Testis (tissue), 3 donors: ENCODE results near the gene HOMER2. TPM values are rescaled to one million over a fixed set of nuclear protein-coding genes. Genes with fewer than 3 reads are reported as not detected.
"Not testable (repeated sequence)": the region's sequence is repeated elsewhere in the genome, so short reads cannot be mapped to it uniquely, and the experiment has no call there.

Experiments used
- DNase-seq: peaks from one replicate; pipeline ENCODE4 v3.0.0-alpha.2; 2019
- H3K27ac ChIP-seq, 2 donors: fragments of 200-600 bp; sonication (generic); one replicate each; pipeline ENCODE4 v1.5.1; 2019
- H3K27me3 ChIP-seq: fragments of 200-600 bp; sonication (generic); one replicate; pipeline ENCODE4 v1.5.1; 2019
- H3K36me3 ChIP-seq: fragments of 200-600 bp; sonication (generic); one replicate; pipeline ENCODE4 v1.5.1; 2017; ENCODE audit warnings: low read depth; ENCODE audit errors: missing control alignments
- H3K4me1 ChIP-seq: fragments of 200-600 bp; sonication (generic); one replicate; pipeline ENCODE4 v1.5.1; 2019
- H3K4me3 ChIP-seq, 2 donors: fragments of 200-600 bp; sonication (generic); one replicate each; pipeline ENCODE4 v1.5.1; 2017 to 2019
- H3K9me3 ChIP-seq: fragments of 200-600 bp; sonication (generic); one replicate; pipeline ENCODE4 v1.5.1; 2017
- POLR2A ChIP-seq: fragments of 450-650 bp; IDR thresholded peaks from one replicate; pipeline ENCODE4 v1.6.1; 2017; ENCODE audit warnings: antibody characterized with exemption, mild to moderate bottlenecking, moderate library complexity
- WGBS, 2 donors: methylation state at CpG; one replicate each; pipeline ENCODE4 v1.1.5; 2018; 5-methylcytosine and 5-hydroxymethylcytosine counted together
- intact Hi-C: fragments of 100-400 bp; cut with DNase I; formaldehyde crosslinking; loops from one replicate; pipeline ENCODE4 v1.15.1; 2023; ENCODE audit warnings: low total_unique reads
- polyA plus RNA-seq: library from polyadenylated mRNA; stranded (reverse); fragments of 350-450 nt; fragmentation: Illumina TruSeq; extraction: RNeasy Lipid Tissue Mini Kit (QIAGEN cat#74804); gene quantifications from one replicate; pipeline ENCODE4 v1.2.3, GENCODE V29; 2014; ENCODE audit warnings: low read depth, low replicate concordance; ENCODE audit not compliant: insufficient read depth
- total RNA-seq, 2 donors: library from RNA; depleted of rRNA; stranded (reverse); fragments of >200 nt; gene quantifications; one replicate each; pipeline ENCODE4 v1.2.3, GENCODE V29; 2016
- TF ChIP-seq, protein P1 (sequence below), 3 experiments: fragments of 450-650 bp in 2 of 3; fragments of 200-600 bp in 1 of 3; sonication (generic) in 1 of 3; IDR thresholded peaks; one replicate each; pipeline ENCODE4 v1.5.1; 2016 to 2019; ENCODE audit warnings: antibody characterized with exemption in 3 of 3, mild to moderate bottlenecking in 2 of 3, moderate library complexity in 1 of 3

HOMER2 gene
- total and polyA plus RNA-seq, 3 donors from 2014 or later: 18.7 to 40.5 (median 38.5) TPM

DNA sequence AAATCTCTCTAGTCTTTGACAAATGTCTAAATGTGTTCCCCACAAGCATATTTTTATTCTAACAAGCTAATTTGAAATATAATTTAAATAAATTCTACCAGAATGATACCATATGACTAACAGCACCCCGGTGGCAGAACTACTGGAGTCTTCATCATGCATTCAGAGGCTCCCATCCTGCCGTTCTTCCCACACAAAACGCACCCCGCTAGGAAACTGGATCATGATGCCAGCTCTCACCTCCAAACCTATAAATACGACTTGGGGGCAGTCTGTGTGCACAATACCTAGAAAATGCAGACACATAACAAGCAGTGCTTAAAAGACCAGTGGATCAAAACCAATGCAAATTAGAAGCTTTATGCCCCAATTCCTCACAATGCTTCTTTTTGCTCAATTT is 8.5 kb downstream of the HOMER2 start:
- Histone ChIP-seq H3K4me3 (no peak overlapping the region), H3K36me3 (no peaks in the 10 kb centered on the region), H3K27ac (no peak overlapping the region), H3K4me1 (no peaks in the 10 kb centered on the region), H3K9me3 (no peaks in the 10 kb centered on the region), H3K27me3 (no peaks in the 10 kb centered on the region)
- no peak for DNase-seq
- WGBS, 2 donors: 87 to 92% methylated on average over 5 of the region's 5 CpGs
- intact Hi-C loops: no loop called here
- no peak for TF ChIP-seq POLR2A
- TF ChIP-seq, protein P1, sequence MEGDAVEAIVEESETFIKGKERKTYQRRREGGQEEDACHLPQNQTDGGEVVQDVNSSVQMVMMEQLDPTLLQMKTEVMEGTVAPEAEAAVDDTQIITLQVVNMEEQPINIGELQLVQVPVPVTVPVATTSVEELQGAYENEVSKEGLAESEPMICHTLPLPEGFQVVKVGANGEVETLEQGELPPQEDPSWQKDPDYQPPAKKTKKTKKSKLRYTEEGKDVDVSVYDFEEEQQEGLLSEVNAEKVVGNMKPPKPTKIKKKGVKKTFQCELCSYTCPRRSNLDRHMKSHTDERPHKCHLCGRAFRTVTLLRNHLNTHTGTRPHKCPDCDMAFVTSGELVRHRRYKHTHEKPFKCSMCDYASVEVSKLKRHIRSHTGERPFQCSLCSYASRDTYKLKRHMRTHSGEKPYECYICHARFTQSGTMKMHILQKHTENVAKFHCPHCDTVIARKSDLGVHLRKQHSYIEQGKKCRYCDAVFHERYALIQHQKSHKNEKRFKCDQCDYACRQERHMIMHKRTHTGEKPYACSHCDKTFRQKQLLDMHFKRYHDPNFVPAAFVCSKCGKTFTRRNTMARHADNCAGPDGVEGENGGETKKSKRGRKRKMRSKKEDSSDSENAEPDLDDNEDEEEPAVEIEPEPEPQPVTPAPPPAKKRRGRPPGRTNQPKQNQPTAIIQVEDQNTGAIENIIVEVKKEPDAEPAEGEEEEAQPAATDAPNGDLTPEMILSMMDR (IDR thresholded peaks at IDR 0.05): no peak

DNA sequence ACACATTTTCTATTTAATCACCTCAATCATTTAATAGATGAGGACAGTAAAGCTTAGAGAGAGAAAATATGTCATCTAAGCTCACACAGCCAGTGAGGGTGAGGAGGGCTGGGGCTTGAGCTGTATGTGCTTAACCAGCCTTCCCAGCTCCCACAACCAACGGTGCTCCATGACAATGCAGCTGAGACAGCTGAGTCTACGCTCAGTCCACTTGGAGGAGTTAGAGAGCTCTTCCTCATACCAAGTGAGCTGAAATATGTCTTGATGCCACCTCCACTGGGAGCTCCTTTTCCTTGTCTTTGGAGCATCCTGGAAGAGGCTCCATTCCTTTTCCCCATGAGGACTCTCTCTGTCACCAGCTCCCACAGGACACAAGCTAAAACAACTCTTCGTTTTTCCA is 9.3 kb downstream of the HOMER2 start:
- H3K9me3 ChIP-seq: no peaks in the 10 kb centered on the region
- no peaks in the 10 kb centered on the region for H3K27me3 ChIP-seq
- no peak overlapping the region for H3K4me3 ChIP-seq
- 65 to 88% methylated on average over 3 of the region's 3 CpGs for WGBS, 2 donors
- TF ChIP-seq, protein P1 (IDR thresholded peaks at IDR 0.05): no peak
- TF ChIP-seq POLR2A: no peak
- DNase-seq: no peak
- H3K36me3 ChIP-seq: no peaks in the 10 kb centered on the region
- H3K4me1 ChIP-seq: no peaks in the 10 kb centered on the region
- intact Hi-C loops: no loop called here
- no peak overlapping the region for H3K27ac ChIP-seq

DNA sequence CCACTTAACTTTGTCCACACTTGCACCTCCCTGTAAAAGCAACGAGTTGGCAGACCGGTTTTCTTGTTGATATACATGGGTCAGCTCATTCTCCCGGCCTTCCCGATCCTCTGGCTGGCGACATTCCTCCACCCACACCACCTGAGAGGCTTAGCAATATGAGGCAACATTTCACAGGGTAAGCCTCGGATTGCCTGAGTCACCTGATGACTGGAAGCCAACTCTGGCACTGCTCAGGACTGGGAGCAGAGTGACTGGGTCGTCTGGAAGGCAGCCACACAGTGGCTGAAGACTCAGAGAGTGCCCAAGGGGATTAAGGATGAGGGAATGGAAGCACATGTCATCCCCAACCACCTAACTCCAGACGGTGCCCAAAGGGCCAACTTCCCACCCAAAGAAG is 9.8 kb downstream of the HOMER2 start:
- no peak overlapping the region for H3K27ac ChIP-seq
- no peaks in the 10 kb centered on the region for H3K36me3 ChIP-seq
- H3K4me3 ChIP-seq: no peak overlapping the region
- intact Hi-C loops: no loop called here
- no peaks in the 10 kb centered on the region for H3K9me3 ChIP-seq
- no peaks in the 10 kb centered on the region for H3K4me1 ChIP-seq
- no peak for TF ChIP-seq POLR2A
- TF ChIP-seq, protein P1 (IDR thresholded peaks at IDR 0.05): no peak
- no peaks in the 10 kb centered on the region for H3K27me3 ChIP-seq
- DNase-seq: no peak
- WGBS, 2 donors: 84 to 89% methylated on average over 8 of the region's 8 CpGs

DNA sequence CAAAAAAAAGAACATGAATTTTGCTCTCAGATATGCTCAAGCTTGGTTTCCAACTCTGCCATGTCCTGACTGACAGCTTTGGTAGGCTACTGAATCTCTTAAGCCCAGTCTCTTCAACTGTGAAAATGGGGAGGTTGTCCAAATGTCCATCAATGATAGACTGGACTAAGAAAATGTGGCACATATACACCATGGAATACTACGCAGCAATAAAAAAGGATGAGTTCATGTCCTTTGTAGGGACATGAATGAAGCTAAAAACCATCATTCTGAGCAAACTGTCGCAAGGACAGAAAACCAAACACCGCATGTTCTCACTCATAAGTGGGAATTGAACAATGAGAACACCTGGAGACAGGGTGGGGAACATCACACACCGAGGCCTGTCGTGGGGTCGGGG is 12.8 kb downstream of the HOMER2 start:
- intact Hi-C loops, H3K27ac ChIP-seq, H3K4me1 ChIP-seq, H3K36me3 ChIP-seq, H3K9me3 ChIP-seq, DNase-seq, H3K4me3 ChIP-seq, H3K27me3 ChIP-seq: not testable (repeated sequence)
- 93 to 98% methylated on average over 6 of the region's 6 CpGs for WGBS, 2 donors

DNA sequence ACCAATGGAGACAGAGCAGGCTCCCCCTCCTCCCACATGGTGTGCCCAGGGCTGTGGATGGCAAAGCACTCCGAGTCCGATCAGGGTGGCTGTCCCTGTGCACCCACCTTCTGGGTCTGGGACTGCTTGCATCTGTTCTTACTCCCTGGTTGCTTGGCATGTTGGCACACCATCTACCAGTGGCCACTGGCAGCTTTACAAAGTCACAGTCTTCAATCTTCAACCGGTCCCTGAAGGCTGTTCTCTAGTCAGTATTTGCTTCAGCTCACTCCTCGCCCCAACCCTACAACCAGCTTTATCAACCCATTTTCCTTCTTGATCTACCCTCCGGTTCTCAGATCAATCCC is 14.8 kb downstream of the HOMER2 start:
- Histone ChIP-seq H3K36me3 (no peaks in the 10 kb centered on the region), H3K9me3 (no peaks in the 10 kb centered on the region), H3K4me1 (no peaks in the 10 kb centered on the region), H3K27ac (no peak overlapping the region), H3K4me3 (no peak overlapping the region), H3K27me3 (no peaks in the 10 kb centered on the region)
- intact Hi-C loops: no loop called here
- 92 to 93% methylated on average over 5 of the region's 5 CpGs for WGBS, 2 donors
- DNase-seq: no peak
- TF ChIP-seq, protein P1 (IDR thresholded peaks at IDR 0.05): no peak
- TF ChIP-seq POLR2A: no peak
